WI38 (cell line): ENCODE data around the gene ZBED4.

Experiments used
- H3K4me3 ChIP-seq: 2 replicates; pipeline ENCODE4 v1.5.1; 2011; ENCODE audit warnings: low read depth, mild to moderate bottlenecking, control low read depth, low read length
- TF ChIP-seq, protein P1 (sequence below): IDR thresholded peaks from 2 replicates; pipeline ENCODE4 v1.5.1; 2012; ENCODE audit warnings: low read depth, mild to moderate bottlenecking, control low read depth, low read length

The ZBED4 gene

DNA sequence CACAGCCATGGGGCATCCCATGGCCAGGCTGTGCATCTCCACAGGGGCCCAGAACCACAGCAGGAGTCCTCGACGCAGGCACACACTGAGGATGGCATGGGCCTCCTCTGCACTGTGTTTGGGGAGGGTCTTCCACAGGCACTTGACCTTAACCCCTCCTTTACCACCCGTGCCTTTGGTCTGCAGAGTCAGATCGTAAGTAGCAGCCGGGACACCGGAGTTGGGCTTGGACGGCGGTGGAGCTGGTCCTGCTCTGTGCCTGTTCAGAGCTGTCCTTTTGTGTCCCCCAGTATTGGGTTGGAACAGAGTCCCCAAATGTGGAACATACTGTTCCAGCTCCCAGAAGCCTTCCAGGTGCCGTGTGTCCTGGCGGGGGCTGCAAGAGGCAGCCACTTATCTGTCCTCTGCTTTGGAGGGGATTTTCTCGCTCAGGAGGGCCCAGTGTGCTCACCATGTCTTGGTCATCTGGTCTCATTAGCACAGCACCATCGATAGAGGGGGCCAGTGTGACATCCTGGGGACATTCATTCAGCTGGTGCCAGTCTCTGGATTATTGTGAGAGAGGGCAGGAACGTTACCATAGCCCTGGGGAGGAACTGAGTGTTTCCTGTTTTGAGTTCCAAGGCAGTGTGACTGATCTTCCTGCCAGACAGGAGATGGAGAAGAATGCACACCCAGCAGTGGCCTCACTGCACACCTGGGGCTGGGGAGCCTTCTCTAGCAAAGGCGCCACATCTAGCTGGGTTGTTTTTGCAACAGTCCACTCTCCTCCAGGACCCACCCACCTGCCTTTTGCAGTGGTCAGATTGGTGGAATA, 77.2 kb downstream of the ZBED4 start:
- TF ChIP-seq, protein P1, sequence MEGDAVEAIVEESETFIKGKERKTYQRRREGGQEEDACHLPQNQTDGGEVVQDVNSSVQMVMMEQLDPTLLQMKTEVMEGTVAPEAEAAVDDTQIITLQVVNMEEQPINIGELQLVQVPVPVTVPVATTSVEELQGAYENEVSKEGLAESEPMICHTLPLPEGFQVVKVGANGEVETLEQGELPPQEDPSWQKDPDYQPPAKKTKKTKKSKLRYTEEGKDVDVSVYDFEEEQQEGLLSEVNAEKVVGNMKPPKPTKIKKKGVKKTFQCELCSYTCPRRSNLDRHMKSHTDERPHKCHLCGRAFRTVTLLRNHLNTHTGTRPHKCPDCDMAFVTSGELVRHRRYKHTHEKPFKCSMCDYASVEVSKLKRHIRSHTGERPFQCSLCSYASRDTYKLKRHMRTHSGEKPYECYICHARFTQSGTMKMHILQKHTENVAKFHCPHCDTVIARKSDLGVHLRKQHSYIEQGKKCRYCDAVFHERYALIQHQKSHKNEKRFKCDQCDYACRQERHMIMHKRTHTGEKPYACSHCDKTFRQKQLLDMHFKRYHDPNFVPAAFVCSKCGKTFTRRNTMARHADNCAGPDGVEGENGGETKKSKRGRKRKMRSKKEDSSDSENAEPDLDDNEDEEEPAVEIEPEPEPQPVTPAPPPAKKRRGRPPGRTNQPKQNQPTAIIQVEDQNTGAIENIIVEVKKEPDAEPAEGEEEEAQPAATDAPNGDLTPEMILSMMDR: peak; percentile 51
- H3K4me3 ChIP-seq: no peak overlapping the region

DNA sequence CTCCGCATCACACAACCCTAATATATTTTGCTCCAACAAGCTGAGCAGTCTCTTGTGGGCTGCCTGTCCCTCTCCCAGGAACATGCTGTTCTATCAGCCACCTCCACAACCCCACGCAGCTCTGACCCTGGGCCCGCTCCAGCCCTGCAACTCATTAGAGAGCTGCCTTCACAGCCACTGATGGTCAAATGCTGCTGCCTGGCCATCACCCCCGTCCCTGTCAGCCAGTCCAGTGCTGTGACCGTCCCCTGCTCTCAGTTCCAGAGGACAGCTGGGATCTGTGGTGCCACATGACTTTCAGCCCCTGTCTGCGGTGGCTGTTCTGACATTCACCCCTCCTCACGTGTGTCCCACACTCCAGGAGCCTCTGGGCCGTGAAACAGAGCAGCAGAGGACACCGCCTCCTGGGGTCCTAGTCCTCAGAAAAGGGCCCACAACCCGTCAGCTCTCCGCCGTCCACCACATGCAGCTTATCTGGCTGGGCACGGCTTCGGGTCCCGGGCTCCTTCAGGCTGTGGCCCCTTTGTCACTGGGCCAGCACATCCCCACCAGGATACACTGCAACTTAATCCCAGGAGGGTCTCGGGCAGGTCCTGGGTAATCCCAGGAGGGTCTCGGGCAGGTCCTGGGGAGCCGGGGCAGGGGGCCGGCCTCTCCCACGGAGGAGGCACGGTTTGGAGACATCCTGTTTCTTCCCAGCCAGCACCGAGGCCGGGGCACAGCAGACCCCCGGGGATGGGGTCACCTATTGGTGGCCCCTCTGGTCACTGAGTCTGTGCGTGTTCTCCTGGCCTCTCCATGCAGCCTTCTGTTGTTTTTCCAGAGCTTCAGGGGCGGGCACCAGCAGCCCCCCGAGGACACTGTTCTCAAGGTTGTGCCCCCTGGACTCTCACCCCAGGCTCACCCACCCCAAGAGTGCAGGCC, 79.9 kb downstream of the ZBED4 start:
- TF ChIP-seq, protein P1: no peak
- no peak overlapping the region for H3K4me3 ChIP-seq

DNA sequence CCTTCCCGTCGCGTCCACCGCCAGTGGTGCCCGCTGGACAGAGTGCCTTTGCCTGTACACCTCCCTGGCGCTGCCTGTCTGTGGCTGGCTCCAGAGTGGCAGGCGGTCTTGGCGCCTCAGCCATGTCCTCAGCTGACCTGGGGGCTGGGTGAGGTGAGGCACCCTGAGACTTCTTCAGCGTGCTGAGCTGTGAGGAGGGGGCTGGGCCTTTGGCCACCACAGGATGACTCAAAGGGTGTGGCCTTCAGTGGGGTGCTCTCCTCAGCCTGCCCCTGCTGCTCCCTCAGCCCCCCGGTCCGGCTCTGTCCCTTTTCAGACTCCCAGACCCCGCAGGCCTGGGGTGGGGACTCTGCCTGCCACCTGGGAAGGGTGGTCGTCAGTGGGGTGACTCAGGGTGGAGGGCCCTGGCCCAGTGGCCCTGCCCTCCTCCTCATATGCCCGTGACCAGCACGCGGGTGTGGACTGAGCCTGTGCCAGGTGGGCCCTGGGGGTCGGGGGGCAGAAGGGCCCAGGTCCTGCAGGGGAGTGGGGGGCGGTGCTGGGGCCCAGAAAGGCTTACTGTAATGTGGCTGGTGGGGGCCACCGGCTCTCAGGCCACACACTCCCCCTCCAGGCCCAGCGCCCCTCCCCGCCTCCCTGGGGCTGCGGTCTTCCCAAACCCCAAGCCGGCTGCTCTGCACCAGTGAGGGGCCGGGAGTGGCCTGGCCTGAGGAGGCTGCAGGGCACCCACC, 80.7 kb downstream of the ZBED4 start:
- TF ChIP-seq, protein P1: no peak
- H3K4me3 ChIP-seq: peak overlapping the region; percentile 56

DNA sequence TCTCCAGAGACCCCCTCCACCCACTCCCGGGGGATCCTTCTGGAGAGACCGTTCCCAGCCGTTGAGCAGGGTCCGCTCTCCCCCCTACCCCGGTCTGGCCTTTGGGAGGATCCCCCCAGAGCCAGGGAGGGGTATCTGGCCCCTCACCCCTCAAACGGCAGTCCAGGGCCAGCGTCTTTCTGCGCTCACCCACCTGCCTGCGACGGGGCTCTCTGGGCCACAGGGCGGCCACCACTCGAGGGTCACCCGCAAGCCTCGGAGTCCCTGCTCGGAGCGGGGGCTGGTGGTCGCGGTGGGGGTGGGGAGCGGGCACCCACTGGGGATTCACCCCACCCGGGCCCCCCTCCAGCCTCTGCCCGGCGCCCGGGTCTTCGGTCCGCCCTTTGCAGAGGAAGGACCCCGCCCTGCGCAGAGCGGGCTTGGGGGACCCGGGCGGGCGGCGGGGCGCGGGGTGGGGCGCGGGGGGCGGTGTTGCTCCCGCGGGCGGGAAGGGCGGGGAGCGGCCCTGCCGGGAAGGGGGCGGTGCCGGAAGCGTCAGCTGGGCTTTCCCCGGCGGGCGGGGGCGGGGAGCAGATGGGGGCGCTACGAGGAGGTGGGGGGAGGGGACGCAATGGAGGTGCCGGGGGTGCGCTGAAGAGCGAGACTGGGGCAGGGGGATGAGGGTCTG, 81.4 kb downstream of the ZBED4 start:
- TF ChIP-seq, protein P1: no peak
- H3K4me3 ChIP-seq: peak overlapping the region; percentile 56

DNA sequence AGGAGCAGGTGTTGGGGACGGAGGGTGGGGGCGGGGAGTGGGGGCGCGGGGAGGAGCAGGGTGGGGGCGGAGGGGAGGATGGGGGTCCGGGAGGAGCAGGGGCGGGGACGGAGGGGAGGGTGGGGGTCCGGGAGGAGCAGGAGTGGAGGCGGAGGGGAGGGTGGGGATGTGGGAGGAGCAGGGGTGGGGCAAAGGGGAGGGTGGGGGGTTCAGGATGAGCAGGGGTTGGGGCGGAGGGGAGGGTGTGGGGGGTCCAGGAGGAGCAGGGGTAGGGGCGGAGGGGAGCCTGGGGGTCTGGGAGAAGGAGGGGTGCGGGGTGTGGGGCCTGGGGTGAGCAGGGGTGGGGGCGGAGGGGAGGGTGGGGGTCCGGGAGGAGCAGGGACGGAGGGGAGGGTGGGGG, 81.9 kb downstream of the ZBED4 start:
- H3K4me3 ChIP-seq: no peak overlapping the region
- TF ChIP-seq, protein P1: no peak

DNA sequence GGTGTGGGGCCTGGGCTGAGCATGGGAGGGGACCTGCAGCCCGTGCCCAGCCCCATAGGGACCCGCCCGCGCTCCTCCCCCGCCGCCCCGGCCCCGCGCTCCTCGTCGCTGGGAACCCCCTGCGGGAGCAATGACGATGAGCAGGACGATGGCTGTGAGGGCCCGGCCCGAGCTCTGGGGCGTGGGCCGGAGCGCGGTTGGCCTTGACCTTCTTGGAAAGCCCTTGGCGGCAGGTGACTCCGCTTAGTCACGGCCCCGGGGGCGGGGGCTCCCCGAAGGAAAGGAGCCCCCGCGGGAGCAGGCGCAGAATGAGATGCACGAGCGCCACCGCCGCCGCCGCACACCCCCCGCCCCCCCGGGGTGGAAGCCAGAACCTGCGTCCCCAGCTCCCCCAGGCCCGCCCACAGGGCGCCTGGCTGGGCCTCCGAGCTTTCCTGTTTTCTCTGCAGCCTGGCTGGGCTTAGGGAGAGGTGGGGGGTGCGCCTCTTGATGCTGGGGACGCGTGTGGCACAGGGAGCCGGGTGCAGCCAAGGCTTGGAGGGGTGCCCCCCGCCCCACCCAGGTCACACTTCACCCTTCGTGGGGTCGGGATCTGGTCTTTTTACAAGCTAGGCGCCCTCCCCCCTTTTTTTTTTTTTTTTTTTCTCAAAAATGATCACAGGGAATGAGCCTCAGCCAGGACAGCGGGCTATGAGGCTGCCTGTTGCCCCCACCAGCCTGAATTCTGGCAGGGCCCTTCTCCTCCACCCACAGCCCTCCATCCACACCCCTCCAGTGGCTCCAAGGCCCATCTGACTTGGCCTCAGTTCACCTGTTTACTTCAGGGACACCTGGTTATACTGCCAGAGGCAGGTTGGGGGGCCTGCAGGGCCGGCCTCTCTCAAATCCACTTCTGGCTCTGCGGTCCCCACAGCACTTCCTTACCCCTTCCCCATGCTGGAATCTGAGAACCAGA, 82.7 kb downstream of the ZBED4 start:
- H3K4me3 ChIP-seq: 0 out of 2 replicates have a peak overlapping the region, but pooled peaks have one; percentile 27

More for the DNA sequence above, 82.7 kb downstream of the ZBED4 start:
- TF ChIP-seq, protein P1: no peak
